ENCODE results near the gene CDK16.

CDK16 gene

DNA sequence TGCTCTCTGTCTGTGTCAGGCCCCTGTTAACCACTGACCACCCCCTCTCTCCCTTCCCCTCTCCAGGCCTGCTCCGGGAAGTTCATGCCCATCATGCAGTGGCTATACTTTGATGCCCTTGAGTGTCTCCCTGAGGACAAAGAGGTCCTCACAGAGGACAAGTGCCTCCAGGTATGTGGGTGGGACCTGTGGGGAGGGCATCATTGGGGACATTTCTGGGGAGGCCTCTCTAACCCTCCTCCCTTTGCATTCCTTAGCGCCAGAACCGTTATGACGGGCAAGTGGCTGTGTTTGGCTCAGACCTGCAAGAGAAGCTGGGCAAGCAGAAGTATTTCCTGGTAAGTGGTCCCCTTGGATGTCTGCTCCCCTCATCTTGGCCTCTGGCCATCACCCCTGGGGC lies 15.6 kb upstream of the CDK16 start:
- TF ChIP-seq, protein P1, sequence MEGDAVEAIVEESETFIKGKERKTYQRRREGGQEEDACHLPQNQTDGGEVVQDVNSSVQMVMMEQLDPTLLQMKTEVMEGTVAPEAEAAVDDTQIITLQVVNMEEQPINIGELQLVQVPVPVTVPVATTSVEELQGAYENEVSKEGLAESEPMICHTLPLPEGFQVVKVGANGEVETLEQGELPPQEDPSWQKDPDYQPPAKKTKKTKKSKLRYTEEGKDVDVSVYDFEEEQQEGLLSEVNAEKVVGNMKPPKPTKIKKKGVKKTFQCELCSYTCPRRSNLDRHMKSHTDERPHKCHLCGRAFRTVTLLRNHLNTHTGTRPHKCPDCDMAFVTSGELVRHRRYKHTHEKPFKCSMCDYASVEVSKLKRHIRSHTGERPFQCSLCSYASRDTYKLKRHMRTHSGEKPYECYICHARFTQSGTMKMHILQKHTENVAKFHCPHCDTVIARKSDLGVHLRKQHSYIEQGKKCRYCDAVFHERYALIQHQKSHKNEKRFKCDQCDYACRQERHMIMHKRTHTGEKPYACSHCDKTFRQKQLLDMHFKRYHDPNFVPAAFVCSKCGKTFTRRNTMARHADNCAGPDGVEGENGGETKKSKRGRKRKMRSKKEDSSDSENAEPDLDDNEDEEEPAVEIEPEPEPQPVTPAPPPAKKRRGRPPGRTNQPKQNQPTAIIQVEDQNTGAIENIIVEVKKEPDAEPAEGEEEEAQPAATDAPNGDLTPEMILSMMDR (IDR thresholded peaks at IDR 0.05; ENCODE audit: low read depth, low read length, missing control alignments), result no peak
- no peak overlapping the region for H3K4me3 ChIP-seq (replicated peaks; ENCODE audit: low read depth, low read length)
- DNase-seq (ENCODE audit: extremely low read depth, low read depth), result no peak

DNA sequence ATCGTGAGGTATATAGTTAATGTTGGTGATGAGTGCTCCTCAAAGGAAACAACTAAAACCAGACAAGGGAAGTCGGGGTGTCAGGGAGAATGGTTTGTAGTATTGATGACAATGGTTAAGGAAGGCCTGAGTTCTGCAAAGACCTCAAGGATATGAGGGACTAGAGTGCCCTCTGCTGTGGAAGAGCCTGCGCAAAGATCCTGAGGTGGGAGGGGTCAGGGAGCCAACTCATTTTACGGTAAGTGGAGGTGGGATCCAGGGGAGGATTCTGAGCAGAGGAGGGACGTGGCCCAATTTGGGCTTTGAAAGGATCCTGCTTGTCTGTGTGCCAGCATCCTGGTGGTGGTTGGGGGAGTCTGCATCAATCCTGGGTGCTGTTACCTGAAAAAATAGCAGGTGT lies 13.5 kb upstream of the CDK16 start:
- no peak for DNase-seq (ENCODE audit: extremely low read depth, low read depth)
- TF ChIP-seq, protein P1 (IDR thresholded peaks at IDR 0.05; ENCODE audit: low read depth, low read length, missing control alignments), result no peak

DNA sequence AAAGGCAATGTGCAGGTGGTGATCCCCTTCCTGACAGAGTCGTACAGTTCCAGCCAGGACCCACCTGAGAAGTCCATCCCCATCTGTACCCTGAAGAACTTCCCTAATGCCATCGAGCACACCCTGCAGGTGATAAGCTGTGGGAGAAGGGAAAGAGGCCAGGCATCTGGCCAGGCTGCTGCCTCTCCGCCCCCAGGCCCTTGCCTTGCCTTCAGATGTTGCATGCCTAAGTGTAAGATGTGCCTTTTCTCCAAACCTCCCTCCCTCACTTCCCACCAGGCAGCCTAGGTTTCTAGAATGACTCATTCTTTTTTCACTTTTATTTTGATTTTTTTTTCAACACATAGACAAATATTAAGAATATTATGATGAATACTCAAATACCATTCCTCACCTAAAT lies 12.2 kb upstream of the CDK16 start:
- no peak for DNase-seq (ENCODE audit: extremely low read depth, low read depth)
- TF ChIP-seq, protein P1 (IDR thresholded peaks at IDR 0.05; ENCODE audit: low read depth, low read length, missing control alignments), result no peak
- H3K4me3 ChIP-seq (replicated peaks; ENCODE audit: low read depth, low read length), result no peak overlapping the region

More for the DNA sequence above, 13.5 kb upstream of the CDK16 start:
- no peak overlapping the region for H3K4me3 ChIP-seq (replicated peaks; ENCODE audit: low read depth, low read length)

GRCh38 chrX:47208108-47208507 lies 10.4 kb upstream of the CDK16 start:
- no peak for DNase-seq (ENCODE audit: extremely low read depth, low read depth)
- no peak overlapping the region for H3K4me3 ChIP-seq (replicated peaks; ENCODE audit: low read depth, low read length)
- TF ChIP-seq, protein P1 (IDR thresholded peaks at IDR 0.05; ENCODE audit: low read depth, low read length, missing control alignments), result no peak

GRCh38 chrX:47209508-47210238 lies 8.8 kb upstream of the CDK16 start:
- DNase-seq (ENCODE audit: extremely low read depth, low read depth), result no peak
- H3K4me3 ChIP-seq (replicated peaks; ENCODE audit: low read depth, low read length), result no peak overlapping the region
- TF ChIP-seq, protein P1 (IDR thresholded peaks at IDR 0.05; ENCODE audit: low read depth, low read length, missing control alignments), result no peak

- no peak overlapping the region for H3K4me3 ChIP-seq (replicated peaks; ENCODE audit: low read depth, low read length)
- DNase-seq (ENCODE audit: extremely low read depth, low read depth), result no peak
- TF ChIP-seq, protein P1 (IDR thresholded peaks at IDR 0.05; ENCODE audit: low read depth, low read length, missing control alignments), result no peak
These were observed 7.6 kb upstream of the CDK16 start for GRCh38 chrX:47210661-47211425.

Data from HFF-Myc (cell line).